Measurements from ENCODE around the gene ABO.
"Not testable (repeated sequence)": the region's sequence is repeated elsewhere in the genome, so short reads cannot be mapped to it uniquely, and the experiment has no call there.

ABO gene

DNA sequence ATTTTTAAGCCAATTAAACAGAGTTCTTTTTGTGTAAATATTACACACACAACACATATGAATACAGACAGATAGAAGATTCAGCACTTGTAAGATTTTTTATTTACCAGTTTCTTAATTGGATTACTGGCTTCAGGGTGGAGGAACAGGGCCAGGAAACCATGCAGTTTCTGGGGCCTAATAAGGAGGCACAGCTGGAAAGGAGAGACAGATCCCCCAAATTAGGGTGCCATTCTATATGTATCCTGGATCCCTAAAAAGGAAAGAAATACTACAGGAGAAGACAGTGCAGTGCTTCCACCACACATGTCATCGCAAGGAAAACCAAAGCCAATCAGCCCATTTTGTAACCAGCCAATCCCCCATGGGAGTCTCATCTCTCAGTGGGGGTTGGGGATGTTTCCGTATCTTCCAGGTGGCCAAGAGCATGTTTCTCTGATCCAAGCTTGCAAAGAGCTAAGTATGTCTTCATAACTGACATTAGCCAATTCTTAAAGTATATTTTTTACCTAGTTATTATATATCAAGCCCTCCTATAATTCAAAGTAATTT lies 15.8 kb upstream of the ABO start:
- no peak for DNase-seq (ENCODE audit: low read depth)

DNA sequence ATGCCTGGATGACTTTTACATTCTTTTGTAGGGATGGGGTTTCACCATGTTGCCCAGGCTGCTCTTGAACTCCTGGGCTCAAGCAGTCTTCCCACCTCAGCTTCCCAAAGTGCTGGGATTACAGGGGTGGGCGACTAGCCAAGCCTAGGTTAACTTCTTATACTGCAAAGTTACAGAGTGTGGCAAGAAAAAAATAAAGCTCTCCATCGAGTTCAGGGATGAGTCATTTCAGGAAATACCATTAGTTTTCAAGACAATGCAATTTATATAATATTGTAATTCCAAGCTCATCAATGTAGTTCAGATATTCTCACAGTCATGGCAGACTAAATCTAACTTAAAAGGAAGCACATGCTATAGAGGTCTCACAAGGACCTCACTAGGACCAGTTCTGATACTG lies 11.5 kb upstream of the ABO start:
- DNase-seq (ENCODE audit: low read depth): no peak

DNA sequence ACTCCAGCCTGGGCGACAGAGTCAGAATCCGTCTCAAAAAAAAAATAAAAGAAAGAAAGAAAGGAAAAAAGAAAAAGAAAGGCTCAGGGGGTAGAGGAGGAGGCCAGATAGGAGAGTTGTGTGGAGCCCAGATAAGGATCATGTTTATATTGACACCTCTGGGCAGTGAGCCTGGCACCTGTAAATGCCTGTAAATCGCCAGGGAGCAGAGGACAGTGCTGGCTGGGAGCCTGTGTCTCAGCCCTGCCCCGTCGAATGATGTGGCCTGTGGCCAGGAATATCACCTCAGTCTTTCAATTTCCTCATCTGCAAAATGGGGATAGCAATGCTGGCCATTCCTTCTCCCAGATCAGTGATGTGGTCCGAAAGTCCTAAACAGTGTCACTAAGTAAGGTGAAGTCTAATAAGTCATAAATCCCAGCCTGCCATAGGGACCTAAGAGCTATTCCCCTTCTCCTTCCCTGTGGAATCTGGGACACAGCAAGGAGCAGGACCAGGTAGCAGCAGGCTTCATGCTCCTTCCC lies 10.3 kb upstream of the ABO start:
- DNase-seq (ENCODE audit: low read depth): no peak

DNA sequence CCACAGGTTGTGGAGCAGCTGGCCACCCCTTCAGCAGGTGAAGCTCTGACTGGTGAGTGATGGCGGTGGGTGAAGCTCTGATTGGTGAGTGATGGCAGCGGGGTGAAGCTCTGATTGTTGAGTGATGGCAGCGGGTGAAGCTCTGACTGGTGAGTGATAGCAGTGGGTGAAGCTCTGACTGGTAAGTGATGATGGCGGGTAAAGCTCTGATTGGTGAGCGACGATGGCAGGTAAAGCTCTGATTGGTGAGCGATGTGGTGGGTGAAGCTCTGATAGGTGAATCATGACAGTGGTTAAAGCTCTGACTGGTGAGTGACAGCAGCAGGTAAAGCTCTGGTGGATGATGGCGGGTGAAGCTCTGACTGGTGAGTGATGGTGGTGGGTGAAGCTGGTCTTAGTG lies 9.4 kb upstream of the ABO start:
- no peak for DNase-seq (ENCODE audit: low read depth)

DNA sequence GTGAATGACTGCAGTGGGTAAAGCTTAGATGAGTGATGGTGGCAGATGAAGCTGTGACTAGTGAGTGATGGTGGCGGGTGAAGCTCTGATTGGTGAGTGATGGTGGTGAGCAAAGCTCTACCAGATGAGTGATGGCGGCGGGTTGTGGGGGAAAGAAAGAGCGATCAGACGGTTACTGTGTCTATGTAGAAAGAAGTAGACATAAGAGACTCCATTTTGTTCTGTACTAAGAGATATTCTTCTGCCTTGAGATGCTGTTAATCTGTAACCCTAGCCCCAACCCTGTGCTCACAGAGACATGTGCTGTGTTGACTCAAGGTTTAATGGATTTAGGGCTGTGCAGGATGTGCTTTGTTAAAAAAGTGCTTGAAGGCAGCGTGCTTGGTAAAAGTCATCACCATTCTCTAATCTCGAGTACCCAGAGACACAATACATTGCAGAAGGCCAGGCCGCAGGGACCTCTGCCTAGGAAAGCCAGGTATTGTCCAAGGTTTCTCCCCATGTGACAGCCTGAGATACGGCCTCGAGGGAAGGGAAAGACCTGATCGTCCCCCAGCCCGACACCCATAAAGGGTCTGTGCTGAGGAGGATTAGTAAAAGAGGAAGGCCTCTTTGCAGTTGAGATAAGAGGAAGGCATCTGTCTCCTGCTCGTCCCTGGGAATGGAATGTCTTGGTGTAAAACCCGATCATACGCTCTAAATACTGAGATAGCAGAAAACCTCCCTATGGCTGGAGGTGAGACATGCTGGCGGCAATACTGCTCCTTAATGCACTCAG lies 8.4 kb upstream of the ABO start:
- not testable (repeated sequence) for DNase-seq (ENCODE audit: low read depth)

DNA sequence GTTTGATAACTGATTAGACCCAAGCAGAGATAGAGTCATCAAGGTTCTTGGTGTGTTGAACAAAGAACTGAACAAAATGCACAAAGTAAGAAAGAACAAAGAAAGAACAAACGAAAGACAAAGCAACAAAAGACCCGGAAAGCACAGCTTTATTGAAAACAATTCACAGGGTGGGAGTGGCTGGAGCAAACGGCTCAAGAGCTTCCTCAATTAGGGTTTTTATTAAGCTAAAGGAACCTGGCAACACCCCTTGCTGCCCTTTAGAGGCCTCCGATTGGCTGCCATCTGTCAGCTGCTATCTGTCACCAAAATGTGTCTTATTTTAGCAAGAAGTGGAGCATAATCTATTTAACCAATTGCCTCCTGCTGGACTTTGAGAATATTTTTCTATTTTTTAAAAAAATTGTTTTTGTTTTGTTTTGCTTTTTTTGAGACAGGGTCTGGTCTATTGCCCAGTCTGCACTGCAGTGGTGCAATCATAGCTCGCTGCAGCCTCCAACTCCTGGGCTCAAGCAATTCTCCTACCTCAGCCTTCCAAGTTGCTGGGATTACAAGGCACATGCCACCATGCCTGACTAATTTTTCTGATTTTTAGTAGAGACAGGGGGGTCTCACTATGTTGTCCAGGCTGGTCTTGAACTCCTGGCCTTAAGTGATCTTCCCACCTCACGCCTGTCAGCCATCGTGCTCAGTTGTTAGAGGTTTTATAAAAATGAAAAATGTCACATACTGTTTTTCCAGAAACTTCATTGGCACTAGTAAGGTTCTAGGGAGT lies 7.7 kb upstream of the ABO start:
- no peak for DNase-seq (ENCODE audit: low read depth)

DNA sequence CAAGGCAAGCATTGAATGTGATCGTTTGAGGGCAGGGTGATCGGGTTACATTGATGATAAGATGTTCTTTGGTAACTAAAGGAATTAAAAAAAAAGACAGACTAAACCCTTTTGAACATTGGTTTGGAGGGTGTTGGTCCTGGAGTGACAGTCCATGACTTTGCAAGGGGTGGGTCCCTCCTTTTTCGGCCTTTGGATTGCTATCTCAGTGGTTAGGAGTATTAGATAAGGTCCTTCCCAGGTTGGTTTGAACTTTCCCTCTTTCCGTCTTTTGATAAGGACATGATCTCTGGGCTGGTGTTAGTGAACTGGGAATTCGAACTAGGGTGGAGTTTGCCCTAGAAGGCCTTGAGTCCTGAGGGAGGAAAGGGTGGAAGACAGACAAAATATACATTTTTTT lies 5.4 kb upstream of the ABO start:
- DNase-seq (ENCODE audit: low read depth): no peak

DNA sequence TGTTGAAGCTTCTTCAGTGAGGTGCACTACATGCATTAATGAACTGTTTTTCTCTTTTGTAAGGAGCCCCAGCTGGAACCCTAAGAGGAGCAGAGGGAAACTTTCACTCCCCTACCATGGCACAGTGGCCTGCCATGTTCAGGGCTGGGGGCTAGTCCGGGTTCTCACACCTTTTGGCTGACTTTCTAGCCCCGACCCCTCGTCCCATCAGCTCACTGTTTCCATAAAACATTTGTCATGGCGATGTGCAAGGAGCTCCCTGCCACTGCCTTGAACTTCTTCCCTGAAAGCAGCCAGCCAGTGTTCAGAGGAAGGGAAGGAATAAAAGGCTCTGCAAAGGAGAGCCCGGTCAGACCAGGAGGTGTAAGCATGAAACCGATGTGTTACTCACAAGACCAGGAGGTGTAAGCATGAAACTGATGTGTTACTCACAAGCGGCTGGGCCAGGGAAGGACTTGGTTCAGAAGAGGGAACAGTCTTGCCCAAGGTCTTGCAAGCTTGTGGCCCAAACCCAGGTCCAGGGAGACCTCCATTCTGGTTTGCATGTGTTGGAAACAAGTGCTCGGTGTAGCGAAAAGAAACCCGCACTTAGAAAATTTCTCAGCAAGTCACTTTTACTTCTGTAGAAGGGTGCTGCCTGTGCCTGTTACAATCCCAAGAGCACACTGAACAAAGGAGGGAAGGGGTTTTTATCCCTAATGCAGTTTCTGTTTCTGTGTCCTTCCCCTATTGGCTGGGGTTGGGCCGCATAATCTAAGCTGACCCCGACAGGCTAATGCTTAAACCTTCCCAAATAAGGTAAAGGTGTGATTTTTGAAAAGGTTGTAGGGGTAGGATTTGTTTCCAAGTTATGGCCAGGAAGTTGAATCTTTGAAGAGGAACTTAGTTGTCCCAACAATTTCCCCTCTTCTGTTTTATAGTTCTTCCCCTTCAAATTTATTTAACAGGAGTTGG lies 3.4 kb upstream of the ABO start:
- no peak for DNase-seq (ENCODE audit: low read depth)

DNA sequence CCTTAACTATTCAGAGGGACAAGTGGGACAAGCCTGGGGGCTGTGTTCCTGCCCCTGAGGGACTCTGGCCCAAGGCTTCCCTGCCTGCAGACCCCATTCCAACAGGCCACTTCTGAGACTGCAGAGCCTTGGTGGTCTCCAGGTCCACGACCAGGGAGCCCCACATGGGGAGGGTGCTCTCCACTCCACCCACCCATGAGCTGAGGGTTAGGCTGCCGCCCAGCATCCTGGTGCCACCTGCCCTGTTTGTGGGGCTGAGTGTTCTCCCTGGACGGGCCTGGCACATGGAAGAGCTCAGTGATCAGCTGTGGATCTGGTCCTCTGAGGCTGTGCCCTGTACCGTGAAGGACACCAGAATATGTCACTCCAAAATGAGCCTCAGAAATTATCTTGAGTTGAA lies 2.5 kb upstream of the ABO start:
- no peak for DNase-seq (ENCODE audit: low read depth)

DNA sequence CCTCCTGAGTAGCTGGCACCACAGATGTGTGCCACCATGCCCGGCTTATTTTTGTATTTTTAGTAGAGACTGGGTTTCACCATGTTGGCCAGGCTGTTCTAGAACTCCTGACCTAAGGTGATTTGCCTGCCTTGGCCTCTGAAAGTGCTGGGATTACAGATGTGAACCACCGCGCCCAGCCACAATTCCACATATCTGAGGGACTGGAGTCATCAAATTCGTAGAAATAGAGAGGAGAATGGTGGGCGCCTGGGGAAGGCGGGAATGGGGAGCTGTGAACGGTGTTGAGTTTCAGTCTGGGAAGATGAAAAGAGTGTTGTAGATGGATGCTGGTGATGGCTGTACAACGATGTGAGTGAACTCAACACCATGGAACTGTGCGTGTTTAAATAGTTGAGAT lies 1.9 kb upstream of the ABO start:
- DNase-seq (ENCODE audit: low read depth): no peak

DNA sequence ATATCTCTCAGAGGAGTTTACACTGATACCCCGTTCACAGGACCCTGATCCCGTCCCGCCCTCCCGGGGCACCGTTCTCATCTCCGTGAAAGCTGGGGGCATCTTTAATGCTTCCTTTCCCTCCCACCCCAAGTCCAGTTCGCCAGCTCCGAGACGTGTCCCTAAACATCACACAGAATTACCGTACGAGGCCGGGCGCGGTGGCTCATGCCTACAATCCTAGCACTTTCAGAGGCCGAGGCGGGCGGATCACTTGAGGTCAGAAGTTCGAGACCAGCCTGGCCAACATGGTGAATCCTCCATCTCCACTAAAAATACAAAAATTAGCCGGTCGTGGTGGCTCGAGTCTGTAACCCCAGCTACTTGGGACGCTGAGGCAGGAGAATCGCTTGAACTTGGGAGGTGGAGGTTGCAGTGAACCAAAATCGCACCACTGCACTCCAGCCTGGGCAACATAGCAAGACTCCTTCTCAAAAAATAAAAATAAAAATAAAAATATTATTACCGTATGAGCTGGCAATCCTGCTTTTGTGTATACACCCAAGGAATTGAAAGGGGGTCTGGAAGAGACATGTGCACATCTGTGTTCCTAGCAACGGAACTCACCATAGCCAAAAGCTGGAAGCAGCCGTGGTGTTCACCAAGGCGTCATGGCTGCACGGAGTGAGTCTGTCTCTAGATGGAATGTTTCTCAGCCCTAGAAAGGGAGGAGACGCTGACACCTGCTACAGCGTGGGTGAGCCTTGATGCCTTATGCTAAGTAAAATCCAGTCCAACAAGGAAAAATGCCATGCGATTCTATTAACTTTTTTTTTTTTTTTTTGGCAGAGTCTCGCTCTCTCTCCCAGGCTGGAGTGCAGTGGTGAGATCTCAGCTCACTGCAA lies 1.2 kb upstream of the ABO start:
- no peak for DNase-seq (ENCODE audit: low read depth)

DNA sequence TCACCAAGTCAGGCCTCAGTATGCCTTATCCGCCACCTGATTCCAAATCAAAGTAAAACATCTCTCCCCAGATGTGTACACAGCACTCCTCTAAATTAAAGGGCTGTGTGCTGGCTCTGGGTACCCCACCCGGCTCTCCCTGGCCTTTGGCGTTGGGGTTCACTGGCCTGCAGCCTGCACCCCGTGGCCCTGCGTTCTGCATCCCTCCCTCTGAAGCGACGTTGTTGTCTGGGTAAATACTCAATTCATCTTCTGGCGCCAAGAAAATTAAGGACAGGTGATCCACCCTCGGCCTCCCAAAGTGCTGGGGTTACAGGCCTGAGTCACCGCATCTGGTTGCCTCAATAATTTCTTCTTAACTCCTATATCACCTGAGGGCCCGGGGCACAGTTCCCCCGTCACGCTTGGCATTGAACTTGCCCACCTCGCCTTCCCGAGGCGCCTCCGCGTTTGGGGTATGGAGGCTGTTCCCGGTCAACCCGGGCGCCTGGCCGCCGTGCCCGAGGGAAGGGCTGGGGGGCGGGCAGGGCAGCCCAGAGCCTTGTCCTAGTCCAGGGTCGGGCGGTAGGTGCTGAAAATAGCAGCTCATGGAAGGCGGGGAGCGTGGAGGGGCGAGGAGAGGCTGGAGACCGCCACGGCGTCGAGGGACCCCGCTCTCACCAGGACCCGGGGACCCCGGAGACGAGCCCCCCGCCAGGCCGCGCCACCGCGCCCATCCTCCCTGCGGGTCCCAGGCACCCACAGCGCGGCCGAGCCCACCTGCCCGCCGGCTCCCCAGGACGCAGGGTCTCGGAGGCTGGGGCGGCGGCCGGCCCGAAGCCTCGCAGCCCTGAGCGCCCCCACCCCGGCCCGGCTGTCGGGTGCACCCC lies 531 bp downstream of the ABO start:
- DNase-seq (ENCODE audit: low read depth): no peak

DNA sequence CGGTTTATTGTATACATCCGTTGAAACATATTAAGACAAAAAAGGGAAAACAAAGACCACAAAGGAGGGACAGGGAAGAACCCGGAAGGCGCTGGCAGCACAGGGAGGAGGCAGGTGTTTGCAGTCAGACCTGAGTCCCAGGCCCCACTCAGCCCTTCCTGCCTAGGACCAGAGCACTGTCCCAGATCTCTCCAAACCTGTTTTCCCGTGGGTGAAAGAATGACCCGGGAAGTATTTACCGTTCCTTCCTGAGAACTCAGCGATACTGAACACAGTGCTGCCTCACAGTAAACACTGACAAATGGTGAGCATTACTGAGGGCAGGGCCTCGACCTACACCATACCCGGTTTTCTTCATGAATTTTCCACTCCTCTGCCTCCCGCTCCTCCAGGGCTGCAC lies 1.2 kb downstream of the ABO start:
- no peak for DNase-seq (ENCODE audit: low read depth)

DNA sequence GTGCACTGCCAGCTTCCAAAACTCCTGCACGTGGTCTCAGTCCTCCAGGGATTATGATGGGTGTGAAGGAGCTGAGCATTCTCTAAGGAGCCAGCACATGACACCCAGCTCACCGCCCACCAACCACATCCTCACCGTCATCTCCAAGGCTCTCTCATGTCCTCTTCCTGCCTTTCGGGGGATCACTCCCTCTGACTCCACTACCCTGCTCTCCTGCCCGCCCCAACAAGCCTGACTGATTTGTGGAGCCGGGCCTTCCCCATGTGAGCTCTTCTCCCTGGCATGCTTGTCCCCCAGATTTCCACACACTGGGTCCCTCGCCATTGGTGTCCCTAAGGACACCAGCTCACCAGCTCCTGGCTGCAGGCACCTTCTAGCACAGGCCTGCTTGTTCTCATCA lies 1.9 kb downstream of the ABO start:
- DNase-seq (ENCODE audit: low read depth): no peak

DNA sequence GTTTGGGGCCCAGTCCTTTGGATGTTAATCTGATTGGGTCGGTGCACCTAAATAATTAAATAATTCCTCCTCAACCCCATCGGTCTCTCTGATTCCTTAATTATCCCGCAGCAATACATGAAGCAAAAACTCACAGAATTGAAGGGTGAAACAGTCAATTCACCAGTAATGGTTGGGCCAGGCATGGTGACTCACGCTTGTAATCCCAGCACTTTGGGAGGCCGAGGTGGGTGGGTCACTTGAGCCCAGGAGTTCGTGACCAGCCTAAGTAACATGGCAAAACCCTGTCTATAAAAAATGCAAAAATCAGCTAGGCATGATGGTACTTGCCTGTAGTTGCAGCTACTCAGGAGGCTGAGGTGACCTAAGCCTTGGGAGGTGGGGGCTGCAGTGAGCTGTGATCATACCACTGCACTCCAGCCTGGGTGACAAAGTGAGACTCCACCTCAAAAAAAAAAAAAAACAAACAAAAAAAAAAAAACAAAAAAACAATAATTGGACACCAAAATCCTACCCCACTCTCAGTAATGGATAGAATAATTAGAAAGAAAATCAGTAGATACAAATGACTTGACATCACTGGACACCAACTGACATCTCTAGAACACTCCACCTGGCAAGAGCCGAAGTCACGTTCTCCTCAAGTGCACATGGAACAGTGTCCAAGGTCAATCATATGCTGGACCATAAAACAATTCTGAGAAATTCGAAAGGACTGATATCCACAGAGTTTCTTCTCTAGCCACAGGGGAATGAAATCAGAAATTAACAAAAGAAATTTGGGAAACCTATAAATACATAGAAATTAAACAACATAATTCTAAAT lies 5.3 kb downstream of the ABO start:
- no peak for DNase-seq (ENCODE audit: low read depth)

DNA sequence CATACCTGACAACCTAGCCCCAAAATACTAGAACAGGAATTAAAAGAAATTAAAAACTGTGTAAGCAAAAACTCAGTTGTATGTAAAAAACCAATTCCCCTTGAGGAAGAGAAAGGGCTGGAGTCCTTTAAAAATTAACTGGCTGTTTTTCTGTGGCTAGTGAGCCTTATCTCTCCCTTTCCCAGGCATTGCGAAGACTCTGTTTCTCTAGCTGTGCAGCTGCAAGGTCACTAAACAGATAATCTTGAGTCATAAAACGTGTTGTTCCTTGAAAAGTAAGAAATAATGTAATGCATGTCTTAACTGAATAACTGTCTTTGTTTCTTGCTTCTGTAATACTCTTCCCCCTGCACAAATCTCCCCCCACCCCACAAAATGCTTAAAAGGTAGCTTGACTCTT lies 5.9 kb downstream of the ABO start:
- not testable (repeated sequence) for DNase-seq (ENCODE audit: low read depth)

DNA sequence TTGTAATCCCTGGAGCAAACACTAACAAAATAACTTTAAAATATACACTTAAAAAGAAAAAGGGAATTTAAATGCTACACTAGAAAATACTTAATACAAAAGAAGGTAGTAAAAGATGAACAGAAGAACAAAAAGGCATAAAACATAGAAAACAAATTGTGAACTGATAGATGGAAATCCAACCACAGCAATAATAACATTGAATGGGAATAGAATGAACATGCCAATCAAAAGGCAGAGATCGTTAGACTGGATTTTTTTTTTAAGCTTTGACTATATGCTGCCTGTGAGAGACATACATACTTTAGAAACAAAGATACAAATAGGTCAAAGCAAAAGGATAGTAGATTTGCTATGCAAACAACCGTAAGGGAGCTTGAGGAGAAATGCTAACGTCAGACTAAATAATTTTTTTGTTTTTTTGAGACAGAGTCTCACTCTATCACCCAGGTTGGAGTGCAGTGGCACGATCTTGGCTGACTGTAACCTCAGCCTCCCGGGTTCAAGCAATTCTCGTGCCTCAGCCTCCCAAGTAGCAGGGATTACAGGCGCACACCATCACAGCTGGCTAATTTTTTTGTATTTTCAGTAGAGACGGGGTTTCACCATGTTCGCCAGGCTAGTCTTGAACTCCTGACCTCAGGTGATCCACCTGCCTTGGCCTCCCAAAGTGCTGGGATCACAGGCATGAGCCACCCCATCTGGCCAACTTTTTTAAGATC lies 6.5 kb downstream of the ABO start:
- DNase-seq (ENCODE audit: low read depth): no peak

DNA sequence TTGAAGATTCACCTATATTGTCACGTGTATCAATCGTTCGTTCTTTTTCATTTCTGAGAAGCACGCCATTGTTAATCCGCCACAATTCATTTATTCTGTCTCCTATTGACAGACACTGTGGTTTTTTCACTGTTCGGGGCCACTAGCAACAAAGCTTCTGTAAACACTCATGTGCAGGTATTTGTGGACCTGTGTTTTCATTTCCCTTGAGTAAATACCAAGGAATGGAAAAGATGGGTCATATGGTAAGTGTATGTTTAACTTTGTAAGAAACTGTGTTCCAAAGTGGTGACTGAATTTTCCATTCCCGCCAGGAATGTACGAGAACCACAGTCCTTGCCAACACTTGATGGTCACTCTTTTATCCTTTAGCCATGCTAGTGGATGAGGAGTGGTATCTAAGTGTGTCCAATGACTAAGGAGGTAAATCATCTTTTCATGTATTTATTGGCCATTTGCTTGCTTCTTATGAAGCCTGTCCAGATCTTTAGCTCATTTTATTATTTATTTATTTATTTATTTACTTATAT lies 10.7 kb downstream of the ABO start:
- DNase-seq (ENCODE audit: low read depth): no peak
